Brain microvascular endothelial cell (primary cell): ENCODE results near the gene VASH2.

Experiments
- DNase-seq: peaks from one replicate; pipeline ENCODE4 v3.0.0-alpha.2; 2020
- H3K27ac ChIP-seq: fragments of 250-450 bp; sonication (Bioruptor Pico); 2 replicates; pipeline ENCODE4 v1.5.1; 2020; ENCODE audit warnings: mild to moderate bottlenecking, moderate library complexity
- H3K27me3 ChIP-seq: fragments of 250-450 bp; sonication (Bioruptor Pico); replicated peaks from 2 replicates; pipeline ENCODE4 v1.5.1; 2020; ENCODE audit warnings: mild to moderate bottlenecking
- H3K36me3 ChIP-seq: fragments of 250-450 bp; sonication (Bioruptor Pico); replicated peaks from 2 replicates; pipeline ENCODE4 v1.5.1; 2020; ENCODE audit warnings: mild to moderate bottlenecking
- H3K4me3 ChIP-seq: 2 replicates; pipeline ENCODE4 v1.5.1; 2011; ENCODE audit warnings: low read depth, mild to moderate bottlenecking, control low read depth, low read length, moderate library complexity
- CTCF ChIP-seq: IDR thresholded peaks from 2 replicates; pipeline ENCODE4 v1.5.1; 2011; ENCODE audit warnings: low read depth, mild to moderate bottlenecking, moderate library complexity, low read length, control low read depth, inconsistent platforms; ENCODE audit errors: missing control alignments
- in situ Hi-C: cut with HindIII; loops from 2 replicates; pipeline ENCODE4 v1.10.0; 2017; ENCODE audit warnings: low sequenced_read_pairs, low pct_ligation_motif_present

VASH2 gene

GRCh38 chr1:212937034-212937433, 13.3 kb upstream of the VASH2 start:
- in situ Hi-C loops: no loop called here

GRCh38 chr1:212938846-212939245, 11.5 kb upstream of the VASH2 start:
- H3K4me3 ChIP-seq: no peak overlapping the region
- TF ChIP-seq CTCF: no peak
- H3K27me3 ChIP-seq: no peaks in the 10 kb centered on the region
- no peak overlapping the region for H3K27ac ChIP-seq
- in situ Hi-C loops: no loop called here
- DNase-seq: no peak
- H3K36me3 ChIP-seq: no peaks in the 10 kb centered on the region

More at GRCh38 chr1:212937034-212937433, 13.3 kb upstream of the VASH2 start:
- Histone ChIP-seq H3K36me3 (no peaks in the 10 kb centered on the region), H3K4me3 (no peak overlapping the region), H3K27me3 (no peaks in the 10 kb centered on the region), H3K27ac (no peak overlapping the region)
- no peak for TF ChIP-seq CTCF
- no peak for DNase-seq

GRCh38 chr1:212941452-212941851, 8.9 kb upstream of the VASH2 start:
- H3K4me3 ChIP-seq: no peak overlapping the region
- DNase-seq: no peak
- no peak for TF ChIP-seq CTCF
- H3K27me3 ChIP-seq: no peaks in the 10 kb centered on the region
- H3K36me3 ChIP-seq: no peaks in the 10 kb centered on the region
- in situ Hi-C loops: no loop called here
- H3K27ac ChIP-seq: no peak overlapping the region

GRCh38 chr1:212942679-212943392, 7.5 kb upstream of the VASH2 start:
- no peak overlapping the region for H3K27ac ChIP-seq
- no peak overlapping the region for H3K4me3 ChIP-seq
- H3K27me3 ChIP-seq: no peaks in the 10 kb centered on the region
- H3K36me3 ChIP-seq: no peaks in the 10 kb centered on the region
- in situ Hi-C loops: no loop called here
- no peak for DNase-seq
- no peak for TF ChIP-seq CTCF

GRCh38 chr1:212943393-212943710, 7.0 kb upstream of the VASH2 start:
- no peaks in the 10 kb centered on the region for H3K36me3 ChIP-seq
- in situ Hi-C loops: no loop called here

More at GRCh38 chr1:212943393-212943710, 7.0 kb upstream of the VASH2 start:
- no peak overlapping the region for H3K4me3 ChIP-seq
- TF ChIP-seq CTCF: no peak
- no peak overlapping the region for H3K27ac ChIP-seq
- DNase-seq: no peak
- H3K27me3 ChIP-seq: no peaks in the 10 kb centered on the region
